ENCODE measurements around the gene GSTO1.
"Not testable (repeated sequence)": the region's sequence is repeated elsewhere in the genome, so short reads cannot be mapped to it uniquely, and the experiment has no call there.

The GSTO1 gene

DNA sequence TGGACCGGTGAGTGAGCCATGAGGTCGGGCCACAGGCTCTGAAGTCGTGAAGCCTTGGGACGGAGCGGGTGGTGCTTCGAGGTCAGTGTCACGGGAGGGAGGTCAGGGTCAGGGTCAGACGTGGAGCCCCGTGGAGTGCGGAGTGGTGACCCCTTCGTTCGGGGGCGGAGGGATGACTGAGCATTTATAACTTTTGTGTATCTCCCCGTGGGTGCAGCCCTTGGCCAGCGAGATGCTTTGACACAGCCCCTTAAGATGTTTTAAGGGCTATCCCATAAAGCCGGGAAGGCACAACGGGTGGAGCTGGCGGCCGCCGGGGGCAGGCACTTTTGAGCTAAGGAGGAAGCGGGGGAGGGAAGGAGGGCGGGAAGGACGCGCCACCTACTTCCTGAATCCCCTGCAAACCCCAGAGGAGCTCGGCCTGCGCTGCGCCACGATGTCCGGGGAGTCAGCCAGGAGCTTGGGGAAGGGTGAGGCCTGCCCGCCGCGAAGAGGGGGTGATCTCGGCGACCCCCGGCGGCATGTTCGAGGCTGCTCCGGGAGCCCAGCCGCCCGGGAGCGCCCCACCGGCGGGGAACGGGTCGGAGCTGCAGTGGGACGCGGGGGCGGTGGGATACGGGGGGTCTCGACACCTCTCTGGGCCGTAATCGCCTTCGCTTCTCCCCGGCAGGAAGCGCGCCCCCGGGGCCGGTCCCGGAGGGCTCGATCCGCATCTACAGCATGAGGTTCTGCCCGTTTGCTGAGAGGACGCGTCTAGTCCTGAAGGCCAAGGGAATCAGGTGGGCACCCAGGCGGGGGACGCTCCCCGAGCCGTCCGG is at the start of gene GSTO1:
Gene GSTO1 (plus strand): TSS at position 400 of the 818 bp plus-strand sequence. CDS start 37 bp downstream, at position 437.
- peak; percentile 74 for DNase-seq

DNA sequence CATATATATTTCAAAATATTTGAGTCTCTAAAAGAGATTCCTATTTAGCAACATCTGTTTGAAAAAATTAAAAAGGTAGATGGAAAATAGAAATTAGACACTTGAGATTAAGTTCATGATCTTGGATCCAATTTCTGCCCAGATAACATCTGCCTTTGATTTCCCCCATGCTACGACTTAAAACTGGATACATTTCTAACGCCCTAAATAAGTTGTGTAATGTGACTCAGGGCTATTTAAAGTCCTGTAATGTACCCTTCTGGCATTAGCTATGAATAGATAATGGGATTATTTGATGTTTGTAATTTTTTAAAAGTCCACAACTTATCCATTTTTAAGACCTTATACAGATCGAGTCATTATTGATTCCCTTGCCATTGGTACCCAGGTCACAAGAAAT is 46.0 kb upstream of the GSTO1 start:
- DNase-seq = no peak

DNA sequence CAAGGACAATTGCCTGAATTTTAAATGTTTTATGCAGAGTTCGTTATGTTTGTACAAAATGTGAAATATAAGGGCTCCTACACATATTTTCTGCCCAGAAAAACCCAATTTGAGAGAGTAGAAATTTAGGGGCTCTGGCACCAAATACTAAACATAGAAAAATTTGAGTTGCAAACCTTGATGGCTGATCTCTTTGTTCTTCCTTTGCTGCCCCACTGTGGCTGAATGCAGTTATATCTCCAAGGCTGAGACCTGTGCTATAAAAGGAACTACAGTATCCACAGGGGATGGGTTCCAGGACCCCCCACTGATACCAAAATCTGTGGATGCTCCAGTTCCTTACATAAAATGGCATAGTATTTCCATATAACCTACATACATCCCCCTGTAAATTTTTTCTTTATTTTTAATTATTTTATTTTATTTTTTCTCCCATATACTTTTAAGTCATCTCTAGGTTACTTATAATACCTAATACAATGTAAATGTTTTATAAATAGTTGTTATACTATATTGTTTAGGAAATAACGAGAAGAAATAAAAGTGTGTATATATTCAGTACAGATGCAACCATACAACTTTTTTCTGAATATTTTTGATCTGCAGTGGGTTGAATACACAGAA is 45.0 kb upstream of the GSTO1 start:
- DNase-seq = no peak

DNA sequence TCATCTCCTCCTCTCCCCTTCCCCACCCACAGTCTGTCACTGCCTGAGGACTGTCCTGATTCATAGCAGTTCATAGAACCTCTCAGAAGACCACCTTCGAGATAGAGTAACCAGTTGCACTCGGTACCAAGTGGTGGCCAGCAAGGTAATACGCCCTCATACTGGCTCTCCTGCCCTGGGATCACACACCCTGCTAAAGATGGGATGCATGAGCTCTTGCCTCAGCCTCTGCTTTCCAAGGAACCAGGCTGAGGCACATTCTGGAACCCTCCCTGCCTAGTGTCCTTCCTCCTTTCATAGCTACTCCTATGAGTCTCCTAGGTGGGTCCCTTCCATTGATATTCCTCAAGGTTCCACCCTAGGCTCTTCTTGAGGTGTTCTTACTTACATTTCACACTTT is 38.1 kb upstream of the GSTO1 start:
- no peak for DNase-seq

DNA sequence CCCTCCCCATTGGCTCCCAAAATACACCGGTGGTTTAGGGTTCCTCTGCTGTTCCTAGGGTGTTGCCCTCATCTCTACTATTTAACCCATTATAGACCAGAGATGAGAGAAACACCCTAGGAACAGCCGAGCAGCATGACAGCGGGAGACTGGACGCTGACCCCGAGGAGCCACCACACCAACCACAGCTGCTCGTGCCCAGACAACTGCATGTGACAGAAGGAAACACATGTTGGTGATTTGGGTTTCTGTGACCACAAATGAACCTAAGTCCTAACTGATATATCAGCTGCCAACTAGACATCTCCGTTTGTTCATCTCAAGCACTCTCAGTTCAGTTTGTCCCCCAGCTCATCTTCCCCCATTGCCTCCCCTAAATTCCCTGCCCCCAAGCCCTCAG is 35.9 kb upstream of the GSTO1 start:
- no peak for DNase-seq

DNA sequence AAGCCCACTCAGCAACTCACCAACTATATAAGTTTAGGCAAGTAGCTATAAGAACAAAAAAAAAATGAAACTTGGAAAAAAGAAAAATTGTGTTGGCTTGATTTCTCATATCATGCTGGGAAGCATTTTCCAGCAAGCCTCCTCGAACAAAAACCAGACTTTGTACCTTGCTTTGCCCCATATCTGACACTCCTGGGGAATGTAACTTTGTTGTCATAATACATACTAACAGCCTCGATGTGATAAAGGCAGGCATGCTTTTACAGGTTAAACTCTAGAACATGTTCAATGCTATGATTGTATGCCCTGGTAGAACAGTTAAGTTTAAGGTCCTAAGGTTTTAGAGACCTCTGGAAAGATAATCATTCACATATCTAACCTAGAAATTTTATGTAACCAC is 34.2 kb upstream of the GSTO1 start:
- no peak for DNase-seq

DNA sequence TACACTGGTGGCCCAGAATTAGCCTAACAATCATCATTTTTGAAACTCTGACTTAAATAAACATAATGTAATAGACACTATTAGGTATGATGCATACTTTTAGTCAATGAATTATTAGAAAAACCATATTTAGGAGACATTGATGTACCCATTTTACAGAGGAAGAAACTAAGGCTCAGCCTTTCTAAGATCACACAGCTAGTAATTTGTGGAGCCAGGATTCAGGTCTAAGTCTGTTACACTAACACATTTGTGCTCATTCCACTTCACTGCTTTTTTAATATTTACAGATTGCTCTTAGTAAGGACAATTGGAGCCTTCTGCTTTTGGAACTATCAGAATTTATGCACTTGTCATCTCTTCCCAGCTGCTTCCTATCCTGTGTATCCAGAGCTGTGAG is 31.4 kb upstream of the GSTO1 start:
- DNase-seq = no peak

DNA sequence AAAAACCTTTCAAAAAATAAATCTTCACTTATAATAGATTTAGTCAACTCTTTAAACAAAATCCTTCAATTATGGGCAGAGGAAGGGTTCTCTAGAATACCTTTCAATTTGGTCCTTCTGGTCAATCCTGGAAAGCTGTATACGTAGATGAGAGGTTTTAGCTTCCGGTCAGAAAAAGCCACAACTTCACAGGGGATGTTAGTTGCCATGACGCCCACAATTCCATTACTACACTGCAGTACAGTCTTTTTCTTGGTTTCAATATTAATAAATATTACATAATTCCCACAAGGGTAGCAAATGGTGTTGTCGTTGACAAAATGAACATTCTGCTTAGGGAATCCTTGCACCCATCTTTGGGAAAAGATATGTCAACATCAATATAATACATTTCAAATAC is 24.2 kb upstream of the GSTO1 start:
- DNase-seq = no peak

DNA sequence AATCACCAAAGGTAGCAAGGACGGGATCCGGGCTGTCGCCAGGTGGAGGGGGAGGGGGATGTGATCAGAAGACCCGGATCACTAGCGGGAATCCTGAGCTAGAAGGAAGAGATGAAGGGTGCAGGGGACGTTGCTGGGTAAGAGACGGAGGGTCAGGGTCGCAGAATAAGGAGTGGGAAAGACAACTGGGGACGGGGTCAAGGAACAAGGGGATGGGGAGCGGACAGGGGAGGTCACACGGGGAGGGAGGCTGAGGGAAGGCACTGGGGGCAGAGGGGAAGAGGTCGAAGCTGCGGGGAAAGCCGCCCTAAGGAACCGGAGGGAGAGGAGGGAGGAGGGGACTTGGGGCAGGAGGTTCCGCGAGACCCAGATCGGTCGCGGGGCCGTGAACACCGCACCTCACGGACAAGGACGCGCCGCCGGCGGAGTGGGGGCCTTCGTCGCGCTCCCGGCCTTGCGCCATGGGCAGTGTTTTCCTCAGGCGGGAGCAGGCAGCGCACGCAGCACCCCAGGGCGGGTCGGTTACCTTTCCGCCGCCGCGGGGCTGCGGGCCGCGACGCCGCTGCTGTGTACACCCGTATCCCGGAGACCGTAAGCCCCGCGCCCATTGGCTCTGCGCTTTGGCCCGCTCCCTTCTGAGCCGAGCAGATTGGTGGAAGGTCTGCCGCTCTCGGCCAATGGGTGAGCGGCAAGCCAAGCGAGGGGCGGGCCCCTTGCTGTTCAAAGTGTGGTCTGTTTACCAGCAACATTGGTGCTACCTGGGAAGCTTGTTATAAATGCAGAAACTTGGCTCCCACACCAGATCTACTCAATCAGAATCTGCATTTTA is 22.7 kb upstream of the GSTO1 start, which contains the start of gene CFAP43:
Gene CFAP43 (minus strand): TSS at position 581 of the 829 bp plus-strand sequence. CDS start 118 bp downstream, at position 463.
- DNase-seq = peak; percentile 99

DNA sequence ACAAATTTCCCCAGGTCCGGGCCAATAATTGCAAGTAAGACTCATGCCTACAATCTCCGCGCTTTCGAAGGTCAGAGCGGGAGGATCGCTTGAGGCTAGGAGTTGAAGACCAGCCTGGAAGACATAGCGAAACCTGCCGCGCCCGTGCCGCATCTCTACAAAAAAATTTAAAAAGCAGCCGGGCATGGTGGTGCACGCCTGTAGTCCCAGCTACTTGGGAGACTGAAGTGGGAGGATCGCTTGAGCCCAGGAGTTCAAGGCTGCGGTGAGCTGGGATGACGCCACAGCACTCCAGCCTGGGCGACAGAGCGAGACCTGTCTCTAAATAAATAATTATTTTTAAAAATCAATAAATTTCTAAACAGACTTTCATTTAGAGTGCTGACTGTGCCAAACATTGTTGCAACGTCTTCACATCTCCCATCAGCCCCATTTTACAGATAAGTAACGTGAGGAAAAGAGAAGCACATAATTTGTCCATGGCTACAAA is 22.0 kb upstream of the GSTO1 start:
- no peak for DNase-seq

DNA sequence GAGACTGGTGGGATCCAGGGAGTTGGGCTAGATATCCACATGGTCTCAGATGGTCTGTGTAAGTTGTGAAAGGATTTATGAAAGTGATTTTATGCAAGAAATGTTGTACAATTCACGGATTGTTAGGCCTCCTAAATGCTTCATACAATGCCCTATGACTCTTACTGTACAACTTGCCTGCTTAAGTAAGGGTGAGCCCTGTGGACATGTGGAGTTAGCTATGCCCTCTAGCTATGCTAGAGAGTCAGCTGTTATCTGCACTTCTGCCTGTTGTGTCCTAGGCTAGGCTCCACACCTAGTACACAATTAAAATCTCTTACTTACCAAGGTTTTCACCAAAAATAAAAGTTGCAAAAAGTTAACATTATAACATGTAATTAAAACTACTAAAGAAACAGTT is 20.9 kb upstream of the GSTO1 start:
- DNase-seq = no peak

DNA sequence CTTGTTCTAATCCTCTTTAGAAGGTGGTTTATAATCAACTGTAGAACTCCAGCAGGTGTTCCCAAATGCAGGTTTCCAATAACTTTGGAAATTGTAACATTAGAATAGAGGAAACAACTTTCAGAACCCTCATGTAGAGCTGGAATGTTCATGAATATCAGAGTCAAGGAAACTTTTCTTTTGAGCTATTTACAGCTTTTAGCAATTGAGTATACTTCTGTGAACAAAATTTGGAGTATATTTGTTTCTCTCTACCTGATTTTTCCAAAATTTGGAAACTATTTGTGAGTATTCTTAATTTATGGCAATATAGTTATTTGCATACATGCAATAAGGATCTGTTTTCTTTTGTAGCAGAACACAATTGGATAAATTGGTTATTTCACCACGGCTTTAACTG is 19.8 kb upstream of the GSTO1 start:
- DNase-seq = no peak

DNA sequence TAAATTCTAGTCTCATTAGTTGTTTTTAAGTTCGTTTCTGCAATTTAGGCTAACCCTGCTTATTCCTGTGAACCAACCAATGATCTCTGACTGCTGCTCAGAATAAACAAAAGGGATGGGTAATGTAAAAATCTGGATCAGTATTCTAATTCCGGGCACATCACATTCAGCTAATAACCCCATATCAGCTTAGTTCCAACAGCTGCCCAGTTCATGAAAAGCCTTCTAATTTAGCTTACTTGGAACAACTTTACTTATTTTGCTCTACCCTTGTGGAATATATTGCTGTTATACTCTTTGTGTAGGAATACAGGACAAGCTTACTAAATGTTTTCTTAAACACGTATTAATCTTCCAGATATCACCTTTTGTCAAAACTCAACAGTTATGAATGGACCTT is 18.9 kb upstream of the GSTO1 start:
- DNase-seq = no peak

DNA sequence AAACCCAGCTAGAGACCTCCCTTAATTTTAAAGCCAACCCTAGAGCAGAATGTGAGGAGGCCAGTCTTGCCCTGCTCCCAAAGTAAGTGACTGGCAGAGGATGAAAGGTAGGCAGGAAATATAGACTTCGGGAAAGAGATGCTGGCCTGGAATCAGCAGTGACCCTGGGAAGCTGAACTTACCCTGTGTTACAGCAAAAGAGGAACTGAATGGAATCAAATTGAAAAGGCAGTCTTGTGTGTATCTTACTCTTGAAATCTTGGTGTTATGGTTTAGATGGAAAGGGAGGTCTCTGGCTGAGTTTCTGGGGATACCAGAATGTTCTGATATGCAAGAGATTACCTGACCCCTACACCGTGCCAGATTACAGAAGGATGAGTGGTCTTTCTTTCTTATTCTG is 14.6 kb upstream of the GSTO1 start:
- no peak for DNase-seq

DNA sequence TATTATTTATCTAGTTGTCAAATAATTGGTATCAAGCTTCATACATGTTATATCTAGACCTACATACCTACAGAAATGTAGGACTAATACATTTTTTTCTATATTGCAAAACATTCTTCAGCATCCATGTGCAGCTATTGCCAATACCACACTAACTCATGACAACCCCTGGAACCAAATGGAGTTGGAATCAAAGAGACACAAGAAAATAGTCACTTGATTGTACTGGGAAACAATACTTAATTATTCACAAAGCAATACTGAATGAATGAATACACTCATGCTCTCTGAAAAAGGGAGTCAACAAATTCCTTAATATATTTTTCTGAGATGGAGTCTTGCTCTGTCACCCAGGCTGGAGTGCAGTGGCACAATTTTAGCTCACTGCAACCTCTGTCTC is 12.1 kb upstream of the GSTO1 start:
- DNase-seq = no peak

DNA sequence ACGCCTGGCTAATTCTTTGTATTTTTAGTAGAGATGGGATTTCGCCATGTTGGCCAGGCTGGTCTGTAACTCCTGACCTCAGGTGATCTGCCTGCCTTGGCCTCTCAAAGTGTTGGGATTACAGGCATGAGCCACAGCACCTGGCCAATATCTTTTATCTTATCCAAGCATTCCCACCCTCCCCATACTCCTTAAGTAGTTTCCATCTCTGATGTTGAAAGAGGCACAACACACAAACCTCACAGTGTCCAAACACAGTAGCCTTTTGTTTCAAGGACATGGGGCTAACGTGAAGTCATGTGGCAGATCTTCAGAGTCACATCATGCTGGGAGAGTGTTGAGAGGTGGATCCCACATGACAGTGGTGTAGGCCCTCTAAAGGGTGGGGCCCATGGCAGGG is 11.7 kb upstream of the GSTO1 start:
- not testable (repeated sequence) for DNase-seq

DNA sequence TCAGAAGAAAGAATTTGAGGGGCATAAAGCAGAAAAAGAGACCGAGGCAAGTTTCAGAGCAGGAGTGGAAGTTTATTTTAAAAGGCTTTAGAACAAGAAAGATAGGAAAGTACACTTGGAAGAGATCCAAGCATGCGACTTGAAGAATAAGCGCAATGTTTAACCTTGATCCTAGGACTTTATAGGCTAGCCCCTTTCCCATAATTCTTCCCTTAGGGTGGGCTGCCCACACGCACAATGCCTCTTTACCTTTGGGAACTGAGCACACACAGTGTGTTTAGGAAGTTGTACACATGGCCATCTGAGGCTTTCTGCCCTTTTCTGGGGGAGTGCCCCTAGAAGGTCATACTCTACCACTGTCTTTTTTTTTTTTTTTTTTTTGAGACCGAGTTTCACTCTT is 11.2 kb upstream of the GSTO1 start:
- DNase-seq = no peak

DNA sequence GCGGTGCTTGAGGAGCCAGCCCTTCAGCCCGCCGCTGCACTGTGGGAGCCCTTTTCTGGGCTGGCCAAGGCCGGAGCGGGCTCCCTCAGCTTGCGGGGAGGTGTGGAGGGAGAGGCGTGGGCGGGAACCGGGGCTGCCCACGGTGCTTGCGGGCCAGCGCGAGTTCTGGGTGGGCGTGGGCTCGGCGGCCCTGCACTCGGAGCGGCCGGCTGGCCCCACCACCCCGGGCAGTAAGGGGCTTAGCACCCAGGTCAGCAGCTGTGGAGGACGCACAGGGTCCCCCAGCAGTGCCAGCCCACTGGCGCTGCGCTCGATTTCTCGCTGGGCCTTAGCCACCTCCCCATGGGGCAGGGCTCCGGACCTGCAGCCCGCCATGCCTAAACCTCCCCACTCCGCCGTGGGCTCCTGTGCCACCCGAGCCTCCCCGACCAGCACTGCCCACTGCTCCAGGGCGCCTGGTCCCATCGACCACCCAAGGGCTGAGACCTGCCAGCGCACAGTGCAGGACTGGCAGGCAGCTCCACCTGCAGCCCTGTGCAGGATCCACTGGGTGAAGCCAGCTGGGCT is 9.5 kb upstream of the GSTO1 start:
- DNase-seq = no peak

DNA sequence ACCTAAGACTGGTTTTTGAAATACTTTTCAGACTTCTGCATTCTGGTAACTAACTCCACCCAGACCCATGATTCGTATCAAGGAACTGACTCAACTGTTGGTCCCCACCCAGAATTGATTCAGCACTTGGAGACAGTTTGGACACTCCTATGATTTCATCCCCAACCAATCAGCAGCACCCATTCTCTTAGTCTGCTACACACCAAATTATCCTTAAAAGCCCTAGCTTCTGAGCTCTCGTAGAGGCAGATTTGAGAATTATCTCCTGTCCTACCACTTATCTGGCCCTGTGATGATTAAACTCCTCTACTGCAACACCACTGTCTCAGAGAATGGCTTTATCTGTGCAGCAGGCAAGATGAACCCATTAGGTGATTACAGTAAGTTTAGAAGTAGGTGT is 7.7 kb upstream of the GSTO1 start:
- DNase-seq = no peak

DNA sequence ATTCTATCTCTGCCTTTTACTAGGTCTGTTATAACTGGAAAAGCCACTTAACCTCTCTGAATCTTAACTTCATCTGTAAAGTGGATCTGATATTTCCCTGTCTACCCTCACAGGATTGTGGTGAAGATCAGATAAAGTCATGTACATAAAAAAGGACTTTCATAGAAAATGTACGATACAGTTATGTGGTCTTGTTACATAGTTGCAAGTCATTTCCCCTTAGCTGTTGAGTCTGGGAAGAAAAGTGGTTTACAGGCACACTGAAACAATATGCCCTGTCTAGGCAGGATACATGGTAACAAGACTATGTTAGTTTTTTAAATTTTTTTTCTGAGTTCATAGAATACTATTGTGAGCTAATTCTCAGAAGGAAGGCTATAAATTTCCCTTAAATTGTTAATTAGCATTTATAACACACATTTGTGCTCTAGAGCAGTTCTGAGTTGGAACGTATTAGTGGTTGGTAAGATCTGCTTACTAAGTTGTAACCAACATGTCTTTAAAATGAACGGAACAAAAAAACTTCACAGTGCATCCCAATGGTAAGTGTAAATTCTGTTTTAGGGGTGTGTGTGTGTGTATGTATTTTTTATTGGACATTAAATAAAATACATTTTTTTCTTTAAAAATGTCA is 7.1 kb upstream of the GSTO1 start:
- no peak for DNase-seq

DNA sequence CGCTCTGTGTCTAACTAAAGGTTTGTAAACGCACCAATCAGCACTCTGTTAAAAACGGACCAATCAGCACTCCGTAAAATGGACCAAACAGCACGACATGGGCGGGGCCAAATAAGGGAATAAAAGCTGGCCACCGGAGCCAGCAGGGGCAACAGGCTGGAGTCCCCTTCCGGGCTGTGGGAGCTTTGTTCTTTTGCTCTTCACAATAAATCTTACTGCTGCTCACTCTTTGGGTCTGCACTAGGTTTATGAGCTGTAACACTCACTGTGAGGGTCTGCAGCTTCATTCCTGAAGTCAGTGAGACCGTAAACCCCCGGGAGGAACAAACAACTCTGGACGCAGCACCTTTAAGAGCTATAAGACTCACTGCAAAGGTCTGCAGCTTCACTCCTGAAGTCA is 5.8 kb upstream of the GSTO1 start:
- DNase-seq = not testable (repeated sequence)

DNA sequence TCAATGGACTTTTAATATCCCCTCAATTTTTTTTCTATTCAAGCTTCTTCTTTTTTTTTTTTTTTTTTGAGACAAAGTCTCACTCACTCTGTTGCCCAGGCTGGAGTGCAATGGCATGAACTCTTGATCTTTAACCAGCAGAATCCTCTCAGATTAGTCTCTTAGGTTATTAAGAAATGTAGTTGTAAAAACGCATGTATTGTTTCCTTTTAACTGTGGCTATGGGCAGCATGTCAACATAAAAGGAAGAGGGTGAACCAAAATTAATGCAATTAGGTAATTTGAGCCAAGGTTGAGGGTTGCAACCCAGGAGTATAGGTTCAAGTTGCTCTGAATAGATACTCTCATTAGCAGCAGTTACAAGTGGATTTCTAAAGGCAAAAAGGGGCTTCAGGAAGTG is 4.3 kb upstream of the GSTO1 start:
- DNase-seq = no peak

DNA sequence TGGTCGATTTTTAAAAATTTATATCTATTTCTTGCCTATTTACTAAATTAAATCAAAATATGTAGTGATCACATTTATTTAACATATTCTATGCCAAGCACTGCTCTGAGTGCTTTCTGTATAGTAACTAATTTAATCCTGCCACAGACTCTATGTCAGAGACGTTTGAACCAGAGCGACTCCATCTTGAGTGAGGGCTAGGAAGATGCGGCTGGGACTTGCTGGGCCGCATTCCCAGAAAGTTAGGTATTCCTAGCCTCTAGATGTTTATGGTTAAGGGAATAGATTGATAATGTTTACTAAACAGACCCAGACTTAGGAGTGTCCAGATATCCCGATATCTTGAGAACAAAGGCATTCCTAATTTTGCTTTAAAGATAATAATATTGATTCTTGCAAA is 3.2 kb upstream of the GSTO1 start:
- no peak for DNase-seq

Measured in right forelimb (tissue), 1 donor.